ENCODE measurements around the gene LCN9. TPM values are rescaled to one million over a fixed set of nuclear protein-coding genes. Genes with fewer than 3 reads are reported as not detected.

The LCN9 gene
- total and polyA plus RNA-seq, 7 donors, result not detected

- no peak for TF ChIP-seq POLR2AphosphoS5 (IDR thresholded peaks at IDR 0.05)
- no peak for TF ChIP-seq CTCF (IDR thresholded peaks at IDR 0.05)
- no peak for TF ChIP-seq EP300 (IDR thresholded peaks at IDR 0.05)
- TF ChIP-seq POLR2A (IDR thresholded peaks at IDR 0.05), result no peak
Observed at GRCh38 chr9:135677641-135678168, 14.6 kb downstream of the LCN9 start.

GRCh38 chr9:135678236-135679017 lies 15.3 kb downstream of the LCN9 start:
- Histone ChIP-seq H3K4me3 (no peak overlapping the region), H3K4me1 (no peaks in the 10 kb centered on the region), H3K36me3 (no peaks in the 10 kb centered on the region), H3K27ac (no peak overlapping the region), H3K27me3 (peaks cover 0 to 9% (median 0%) of the 10 kb centered on the region in 3 donors), H3K9me3 (no peaks in the 10 kb centered on the region)
- DNase-seq, result no peak
- TF ChIP-seq POLR2AphosphoS5 (IDR thresholded peaks at IDR 0.05) (no peak), EP300 (IDR thresholded peaks at IDR 0.05) (no peak), CTCF (IDR thresholded peaks at IDR 0.05) (no peak), POLR2A (IDR thresholded peaks at IDR 0.05) (no peak)
- intact Hi-C loops (cut with DNase I), result no loop called here
- 89 to 91% methylated on average over 20 of the region's 20 CpGs for WGBS, 2 donors

More at GRCh38 chr9:135677641-135678168, 14.6 kb downstream of the LCN9 start:
- Histone ChIP-seq H3K27me3 (peaks cover 0 to 2% (median 0%) of the 10 kb centered on the region in 3 donors), H3K36me3 (no peaks in the 10 kb centered on the region), H3K27ac (no peak overlapping the region), H3K9me3 (no peaks in the 10 kb centered on the region), H3K4me1 (no peaks in the 10 kb centered on the region), H3K4me3 (no peak overlapping the region)
- intact Hi-C loops (cut with DNase I), result no loop called here
- WGBS, 2 donors, result 77 to 85% methylated on average over 22 of the region's 22 CpGs
- no peak for DNase-seq

- Histone ChIP-seq H3K9me3 (no peaks in the 10 kb centered on the region), H3K27me3 (peaks cover 0 to 25% (median 0%) of the 10 kb centered on the region in 3 donors), H3K4me1 (no peaks in the 10 kb centered on the region), H3K27ac (no peak overlapping the region), H3K36me3 (no peaks in the 10 kb centered on the region), H3K4me3 (no peak overlapping the region)
- intact Hi-C loops (cut with DNase I), result no loop called here
- DNase-seq, result no peak
- TF ChIP-seq CTCF (IDR thresholded peaks at IDR 0.05) (no peak), EP300 (IDR thresholded peaks at IDR 0.05) (no peak), POLR2AphosphoS5 (IDR thresholded peaks at IDR 0.05) (no peak), POLR2A (IDR thresholded peaks at IDR 0.05) (no peak)
- 72 to 78% methylated on average over 16 of the region's 16 CpGs for WGBS, 2 donors
Observed at GRCh38 chr9:135680056-135680455, 16.9 kb downstream of the LCN9 start.

GRCh38 chr9:135681161-135681560 lies 18.1 kb downstream of the LCN9 start:
- no peaks in the 10 kb centered on the region for H3K9me3 ChIP-seq

More at GRCh38 chr9:135681161-135681560, 18.1 kb downstream of the LCN9 start:
- no peaks in the 10 kb centered on the region for H3K36me3 ChIP-seq
- WGBS, 2 donors, result 79 to 86% methylated on average over 5 of the region's 5 CpGs
- no peak overlapping the region for H3K27ac ChIP-seq
- peaks cover 0 to 31% (median 0%) of the 10 kb centered on the region in 3 donors for H3K27me3 ChIP-seq
- intact Hi-C loops (cut with DNase I), result no loop called here
- no peaks in the 10 kb centered on the region for H3K4me1 ChIP-seq
- no peak overlapping the region for H3K4me3 ChIP-seq
- TF ChIP-seq CTCF (IDR thresholded peaks at IDR 0.05) (no peak), POLR2AphosphoS5 (IDR thresholded peaks at IDR 0.05) (no peak), EP300 (IDR thresholded peaks at IDR 0.05) (no peak), POLR2A (IDR thresholded peaks at IDR 0.05) (no peak)
- DNase-seq, result no peak
